Lung (tissue), 12 donors: ENCODE results near the gene SELE. TPM values are rescaled to one million over a fixed set of nuclear protein-coding genes. Genes with fewer than 3 reads are reported as not detected.

Source experiments
- ATAC-seq: fragments of 200-7000 bp; cut with Tn5 transposase; one replicate; pipeline ENCODE4 v1.9.1; 2020; ENCODE audit warnings: moderate number of reproducible peaks; ENCODE audit not compliant: insufficient read depth, low FRiP score
- DNase-seq, 3 donors: peaks; one replicate each; pipeline ENCODE4 v3.0.0-alpha.2; 2013 to 2017
- H3K27ac ChIP-seq, 2 donors: one replicate each; pipeline ENCODE4 v1.5.1; 2013; ENCODE audit warnings: mild to moderate bottlenecking in 2 of 2, moderate library complexity in 2 of 2, control low read depth in 1 of 2, inconsistent platforms in 1 of 2, low read depth in 1 of 2, low read length in 1 of 2
- H3K27me3 ChIP-seq, 3 donors: one replicate each; pipeline ENCODE4 v1.5.1; 2013; ENCODE audit warnings: low read length in 2 of 3; ENCODE audit not compliant: control insufficient read depth in 3 of 3, insufficient read depth in 3 of 3
- H3K36me3 ChIP-seq, 4 donors: one replicate each; pipeline ENCODE4 v1.5.1; 2013; ENCODE audit warnings: low read length in 4 of 4, mild to moderate bottlenecking in 1 of 4, moderate library complexity in 1 of 4; ENCODE audit not compliant: control insufficient read depth in 4 of 4, insufficient read depth in 4 of 4
- H3K4me1 ChIP-seq, 5 donors: one replicate each; pipeline ENCODE4 v1.5.1; 2013; ENCODE audit warnings: low read length in 5 of 5, mild to moderate bottlenecking in 2 of 5, moderate library complexity in 1 of 5; ENCODE audit not compliant: control insufficient read depth in 5 of 5, insufficient read depth in 5 of 5
- H3K4me3 ChIP-seq: one replicate; pipeline ENCODE4 v1.5.1; 2013; ENCODE audit warnings: mild to moderate bottlenecking, control low read depth, moderate library complexity
- H3K9ac ChIP-seq, 2 donors: one replicate each; pipeline ENCODE4 v1.5.1; 2013; ENCODE audit warnings: low read length in 2 of 2, control low read depth in 1 of 2; ENCODE audit not compliant: insufficient read depth in 1 of 2
- H3K9me3 ChIP-seq, 4 donors: one replicate each; pipeline ENCODE4 v1.5.1; 2013; ENCODE audit warnings: low read length in 3 of 4, mild to moderate bottlenecking in 1 of 4, moderate library complexity in 1 of 4; ENCODE audit not compliant: control insufficient read depth in 4 of 4, insufficient read depth in 3 of 4
- CTCF ChIP-seq: IDR thresholded peaks from 2 replicates; pipeline ENCODE4 v1.5.1; 2012; ENCODE audit warnings: mild to moderate bottlenecking; ENCODE audit errors: control extremely low read depth, extremely low read depth
- WGBS, 2 donors: extraction: QIAGEN DNeasy Blood & Tissue Kit; methylation state at CpG; one replicate each; pipeline ENCODE4 v1.1.7; 2013; 5-methylcytosine and 5-hydroxymethylcytosine counted together
- polyA plus RNA-seq, 2 donors: library from polyadenylated mRNA; stranded (reverse); fragments of 200-250 nt; gene quantifications; one replicate each; pipeline ENCODE4 v1.2.1, GENCODE V29; 2013
- total RNA-seq, 2 donors: library from RNA; depleted of rRNA in 1 of 2; stranded (reverse); fragments of >200 nt in 1 of 2; gene quantifications; one replicate each; pipeline ENCODE4 v1.2.1, GENCODE V29; 2014 to 2021
- donor health status: control.
- donor health status: control.
- donor health status: Bipolar disorder and iron deficiency.
- donor health status: healthy.
- donor health status: DM: yes; HTN: yes; CAD: no.

SELE gene
- total and polyA plus RNA-seq, 4 donors, result 2.1 to 40.2 (median 3.9) TPM

GRCh38 chr1:169704797-169705196, 29.1 kb downstream of the SELE start:
- peaks cover 0 to 3% (median 0%) of the 10 kb centered on the region in 3 donors for H3K27me3 ChIP-seq
- ATAC-seq (no peak), DNase-seq (no peak)
- H3K36me3 ChIP-seq, result no peaks in the 10 kb centered on the region
- H3K9ac ChIP-seq, result no peak overlapping the region
- H3K9me3 ChIP-seq, result no peaks in the 10 kb centered on the region
- no peaks in the 10 kb centered on the region for H3K4me1 ChIP-seq
- no peak for TF ChIP-seq CTCF
- no peak overlapping the region for H3K27ac ChIP-seq
- H3K4me3 ChIP-seq, result no peak overlapping the region
- 77 to 81% methylated on average over 2 of the region's 2 CpGs for WGBS, 2 donors

GRCh38 chr1:169701261-169702005, 32.4 kb downstream of the SELE start:
- no peaks in the 10 kb centered on the region for H3K4me1 ChIP-seq
- 62 to 91% methylated on average over 2 of the region's 2 CpGs for WGBS, 2 donors
- no peak for ATAC-seq
- no peaks in the 10 kb centered on the region for H3K27me3 ChIP-seq
- H3K9ac ChIP-seq, result no peak overlapping the region
- H3K4me3 ChIP-seq, result no peak overlapping the region
- no peak for DNase-seq
- H3K9me3 ChIP-seq, result no peaks in the 10 kb centered on the region
- TF ChIP-seq CTCF, result no peak
- no peak overlapping the region for H3K27ac ChIP-seq
- H3K36me3 ChIP-seq, result no peaks in the 10 kb centered on the region

GRCh38 chr1:169699707-169700106, 34.2 kb downstream of the SELE start:
- WGBS, 2 donors, result 55 to 71% methylated on average over 3 of the region's 3 CpGs

More at GRCh38 chr1:169699707-169700106, 34.2 kb downstream of the SELE start:
- ATAC-seq (no peak), DNase-seq (no peak)
- Histone ChIP-seq H3K9ac (no peak overlapping the region), H3K4me3 (no peak overlapping the region), H3K27me3 (no peaks in the 10 kb centered on the region), H3K36me3 (no peaks in the 10 kb centered on the region), H3K4me1 (no peaks in the 10 kb centered on the region), H3K9me3 (no peaks in the 10 kb centered on the region), H3K27ac (no peak overlapping the region)
- no peak for TF ChIP-seq CTCF
